ENCODE measurements around the gene DNAH3.

The DNAH3 gene

DNA sequence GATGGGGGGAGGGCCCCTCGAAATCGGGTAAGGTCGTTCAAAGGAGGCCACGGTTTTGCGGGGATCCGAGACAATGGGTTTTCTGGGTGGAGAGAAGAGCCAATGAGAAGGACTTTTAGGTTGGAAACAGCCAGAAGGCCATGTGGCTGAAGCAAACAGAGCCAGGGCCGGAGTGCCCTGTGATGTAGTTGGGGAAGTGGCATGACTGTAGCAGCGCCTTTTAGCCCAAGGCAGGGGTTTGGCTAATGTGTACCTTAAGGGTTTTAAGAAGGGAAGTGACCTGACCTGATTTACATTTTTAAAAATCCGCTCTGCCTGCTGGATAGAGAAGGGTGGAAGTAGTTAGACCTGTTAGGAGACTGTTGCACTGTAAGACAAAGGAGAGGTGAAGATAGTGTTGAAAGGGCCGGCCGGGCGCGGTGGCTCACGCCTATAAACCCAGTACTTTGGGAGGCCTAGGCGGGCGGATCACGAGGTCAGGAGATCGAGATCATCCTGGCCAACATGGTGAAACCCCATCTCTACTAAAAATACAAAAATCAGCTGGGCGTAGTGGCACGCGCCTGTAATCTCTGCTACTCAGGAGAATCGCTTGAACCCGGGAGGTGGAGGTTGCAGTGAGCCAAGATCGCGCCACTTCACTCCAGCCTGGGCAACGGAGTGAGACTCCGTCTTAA, 249.1 kb downstream of the DNAH3 start:
- DNase-seq, result no peak

DNA sequence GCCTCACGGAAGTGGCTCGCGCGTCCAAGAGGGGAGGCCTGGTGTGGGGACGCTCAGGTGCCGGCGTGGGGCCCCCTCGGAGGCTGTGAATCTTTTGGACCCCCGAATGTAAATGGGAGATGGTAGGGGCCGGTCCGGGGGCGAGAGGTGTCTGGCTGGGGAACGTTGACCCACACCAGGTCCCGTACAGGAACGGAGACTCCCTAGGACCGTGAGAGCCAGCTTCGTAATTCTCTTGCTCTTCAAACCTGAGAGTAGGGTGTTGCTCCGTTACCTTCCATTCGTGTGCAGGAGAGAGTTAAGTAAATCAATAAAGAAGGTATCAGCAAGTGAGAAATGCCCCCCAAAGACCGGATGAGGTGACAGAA, 249.6 kb downstream of the DNAH3 start:
- no peak for DNase-seq

DNA sequence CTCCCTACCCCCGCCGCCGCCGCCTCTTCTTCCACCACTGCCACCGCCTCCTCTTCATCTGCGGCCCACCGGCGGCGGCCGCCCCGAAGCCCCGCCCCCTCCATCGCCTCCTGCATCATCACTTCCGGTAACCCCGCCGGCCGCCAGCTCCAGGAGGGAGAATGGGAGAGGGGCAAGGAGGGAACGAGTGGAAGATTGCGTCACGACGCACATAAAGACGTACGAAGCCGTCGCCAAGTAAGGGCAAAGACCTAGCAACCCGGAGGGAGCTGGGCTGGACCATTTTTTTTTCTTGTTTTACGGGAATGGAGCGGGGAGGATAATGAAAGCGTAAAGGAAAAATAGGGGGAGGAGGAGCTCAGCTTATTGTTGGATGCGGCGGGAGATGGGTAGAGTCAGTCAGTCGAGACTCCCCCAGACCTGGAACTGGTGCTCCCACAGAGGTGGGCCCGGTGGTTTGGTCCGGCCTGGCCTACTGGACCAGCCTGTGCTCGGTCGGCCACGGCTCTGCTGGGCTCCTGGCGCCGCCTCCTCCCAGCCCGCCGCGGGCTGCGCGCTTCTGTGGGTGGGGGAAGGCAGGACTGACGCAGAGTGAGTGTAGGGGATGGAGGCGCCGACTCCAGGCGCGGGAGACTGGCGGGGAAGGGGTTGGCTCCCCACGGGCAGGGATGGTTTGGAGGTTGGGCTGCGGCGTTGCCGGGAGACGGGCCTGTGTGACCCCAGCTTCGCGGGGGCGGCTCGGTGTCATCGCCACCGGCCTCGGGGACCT, 250.2 kb downstream of the DNAH3 start, which contains the start of the genes DCUN1D3 and LYRM1:
Gene DCUN1D3 (minus strand): TSS at position 60 of the 769 bp plus-strand sequence. CDS start 37,820 bp downstream, outside the sequence.
Gene LYRM1 (plus strand): TSS at position 473 of the 769 bp plus-strand sequence. CDS start 14,785 bp downstream, outside the sequence.
- peak; percentile 86 for DNase-seq

DNA sequence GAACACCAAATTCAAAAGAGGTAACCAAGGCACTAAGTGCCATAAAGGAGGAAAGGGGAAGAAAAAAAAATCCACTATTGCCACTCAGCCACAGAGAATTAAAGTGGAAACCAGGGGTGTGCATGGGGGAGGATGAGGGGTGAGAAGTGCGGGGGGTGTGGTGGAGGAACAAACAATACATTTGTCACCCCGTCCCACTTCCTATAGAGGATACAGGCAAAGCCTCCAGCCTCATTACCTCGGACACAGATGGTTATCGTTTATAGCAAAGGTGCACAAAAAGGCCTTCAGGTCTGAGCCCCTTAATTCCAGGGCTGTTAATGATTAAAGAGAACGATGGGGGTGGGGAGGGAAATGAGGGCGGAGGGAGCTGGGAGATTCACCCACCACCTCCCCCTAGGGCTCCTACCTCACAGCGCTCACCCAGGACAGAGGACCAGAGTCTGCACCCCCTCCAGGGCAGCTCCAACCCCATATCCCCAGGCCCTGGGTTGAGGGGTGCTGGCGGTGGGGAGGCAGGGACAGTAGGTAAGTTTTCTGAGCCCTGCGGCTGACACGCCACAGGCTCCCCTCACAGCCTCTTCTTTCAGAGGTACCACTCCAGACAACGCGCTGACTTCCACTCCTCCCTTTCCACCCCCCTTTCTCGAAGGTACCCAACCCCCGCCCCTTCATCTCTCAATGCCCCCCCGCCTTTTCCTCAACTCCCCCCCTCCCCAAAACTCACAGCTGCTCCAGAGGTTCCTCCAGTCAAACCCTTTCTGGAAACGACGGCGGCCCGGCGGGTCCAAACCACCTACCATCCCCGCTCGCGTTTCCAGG, 251.0 kb downstream of the DNAH3 start:
- no peak for DNase-seq

DNA sequence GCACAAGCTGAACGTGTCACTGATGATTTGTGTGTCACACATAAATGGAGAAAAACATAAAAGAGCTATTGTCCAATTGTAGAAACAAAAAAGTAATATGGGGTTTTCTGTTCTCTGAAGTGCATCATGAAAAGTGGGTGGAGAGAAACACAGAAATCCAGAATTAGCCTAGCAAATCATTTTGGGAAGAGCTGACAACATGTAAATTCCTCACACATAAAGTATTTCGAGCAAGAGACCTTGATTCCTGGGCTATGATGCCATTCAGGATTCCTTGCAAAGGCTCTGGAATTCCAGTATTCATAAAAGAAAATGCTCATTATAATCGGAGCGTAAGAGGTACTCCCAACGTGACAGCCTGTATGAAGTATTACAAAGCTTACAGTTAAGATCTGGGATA, 251.6 kb downstream of the DNAH3 start:
- DNase-seq, result no peak

DNA sequence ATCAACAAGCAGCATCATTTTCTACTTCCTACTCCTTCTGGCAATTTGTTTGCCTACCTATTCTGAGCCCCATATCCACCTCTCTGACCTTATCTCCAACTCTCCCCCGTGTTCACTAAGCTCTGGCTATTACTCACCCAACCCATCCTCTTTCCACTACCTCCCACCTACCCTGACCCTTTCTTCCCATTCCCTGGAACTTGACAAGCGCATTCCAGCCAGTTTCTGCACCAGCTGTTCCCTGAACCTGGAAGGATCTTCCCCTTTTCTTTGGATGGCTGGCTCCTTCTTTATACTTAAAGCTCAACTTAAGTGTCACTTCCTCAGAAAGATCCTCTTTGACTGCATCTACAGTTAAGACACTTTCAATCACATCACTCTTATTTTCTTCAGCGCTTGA, 252.7 kb downstream of the DNAH3 start:
- DNase-seq, result no peak

DNA sequence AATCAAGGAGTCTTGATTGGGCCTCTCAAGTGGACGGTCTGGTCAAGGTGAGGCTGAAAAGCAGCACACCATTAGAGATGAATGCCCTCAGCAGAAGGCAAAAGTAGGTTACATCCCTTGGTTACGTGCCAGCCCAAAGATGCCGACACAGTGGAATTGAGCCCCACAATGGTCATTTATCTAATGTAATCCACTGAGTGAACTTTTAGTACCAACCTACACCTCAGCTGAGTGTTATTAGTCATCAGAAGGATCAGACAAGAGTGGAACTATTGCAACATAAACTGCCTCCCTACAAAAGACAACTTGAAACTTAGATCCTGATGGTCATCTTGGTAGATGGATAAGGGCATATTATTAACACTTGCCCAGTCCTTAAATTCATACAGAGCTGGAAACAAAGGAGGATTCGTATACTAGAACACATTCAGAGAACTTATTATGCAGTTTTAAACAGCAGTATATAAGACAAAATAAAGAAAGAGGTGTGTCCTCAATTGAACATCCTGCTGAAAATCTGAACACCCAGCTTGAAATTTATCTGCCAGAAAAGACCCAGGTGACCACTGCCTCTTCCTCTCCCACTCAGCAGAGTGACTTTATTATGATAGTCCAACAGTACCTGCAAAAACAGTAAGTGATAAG, 253.3 kb downstream of the DNAH3 start:
- DNase-seq, result no peak

DNA sequence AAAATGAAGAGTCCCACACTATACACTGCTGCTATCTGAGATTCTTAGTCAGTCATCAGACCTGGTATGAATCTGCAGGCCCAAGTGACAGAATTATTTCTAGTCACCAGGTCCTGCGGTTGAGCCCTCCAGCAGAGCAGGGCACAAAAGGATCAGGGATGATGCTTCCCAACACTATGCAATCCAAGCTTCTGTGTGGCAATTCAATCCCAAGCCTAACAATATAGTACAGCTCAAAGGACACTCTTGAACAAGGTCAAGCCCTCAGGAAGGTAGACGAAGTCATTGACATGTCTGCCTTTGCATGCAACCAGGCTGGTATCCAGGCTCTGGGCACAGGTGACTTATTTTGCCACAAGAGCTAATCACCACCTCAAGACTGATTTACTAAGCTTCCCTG, 256.3 kb downstream of the DNAH3 start:
- no peak for DNase-seq

DNA sequence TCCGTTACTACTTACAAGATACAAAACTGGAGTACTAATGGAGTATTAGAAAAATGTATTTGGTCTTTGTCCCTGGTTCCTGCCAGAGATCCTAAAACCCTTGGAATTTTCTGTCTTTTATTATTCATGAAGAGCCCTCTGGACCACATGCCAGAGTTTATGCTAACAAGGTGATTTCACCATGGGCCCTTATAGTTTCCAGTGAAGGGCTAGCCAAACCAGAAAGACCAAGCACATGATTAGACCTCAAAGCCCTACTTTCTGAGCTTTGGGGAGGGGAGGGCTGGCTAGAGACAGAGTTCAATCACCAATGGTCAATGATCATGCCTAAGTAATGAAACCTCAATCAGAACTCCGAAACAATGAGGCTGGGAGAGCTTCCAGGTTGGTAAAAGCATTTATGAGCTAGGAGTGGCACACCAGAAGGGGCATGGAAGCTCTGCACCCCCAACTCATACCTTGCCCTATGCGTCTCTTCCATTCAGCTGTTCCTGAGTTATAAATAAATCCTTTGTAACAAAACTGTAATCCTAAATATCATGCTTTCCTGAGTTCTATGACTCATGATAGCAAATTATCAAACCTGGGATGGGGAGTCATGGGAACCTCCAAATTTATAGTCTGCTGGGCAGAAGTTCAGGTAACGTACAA, 260.9 kb downstream of the DNAH3 start:
- no peak for DNase-seq

DNA sequence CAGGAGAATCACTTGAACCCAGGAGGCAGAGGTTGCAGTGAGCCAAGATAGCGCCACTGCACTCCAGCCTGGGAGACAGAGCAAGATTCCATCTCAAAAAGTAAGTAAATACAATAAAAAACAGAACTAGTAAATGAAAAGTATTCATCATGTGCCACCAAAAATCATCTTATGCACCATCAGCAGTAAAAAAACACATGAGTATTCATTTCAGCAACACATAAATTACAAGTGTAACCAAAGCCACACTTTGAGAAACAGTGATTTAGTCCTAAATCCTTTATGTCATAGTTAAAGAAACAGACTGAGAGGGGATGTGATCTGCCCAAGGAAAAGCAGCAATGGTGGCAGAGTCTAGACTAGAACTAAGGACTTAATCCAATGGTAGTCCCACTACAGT, 263.4 kb downstream of the DNAH3 start:
- no peak for DNase-seq

DNA sequence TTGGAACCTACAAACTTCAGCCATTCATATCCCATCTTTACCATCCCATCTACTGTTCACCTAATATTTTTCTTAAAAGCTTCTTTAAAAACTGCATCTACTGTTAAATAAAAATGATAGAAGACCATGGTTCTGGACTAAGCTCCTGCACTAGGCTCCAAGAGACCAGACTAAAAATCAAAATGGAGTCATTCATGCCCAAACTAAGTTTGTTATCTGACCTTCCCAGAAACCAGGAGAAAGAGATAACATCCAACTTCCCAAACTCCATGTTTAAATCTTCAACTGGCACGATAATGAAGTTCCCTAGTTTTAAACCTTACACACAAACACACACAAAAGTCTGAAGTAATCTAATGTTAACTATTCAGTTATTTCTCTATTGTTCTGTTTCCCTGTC, 264.3 kb downstream of the DNAH3 start:
- DNase-seq, result no peak

DNA sequence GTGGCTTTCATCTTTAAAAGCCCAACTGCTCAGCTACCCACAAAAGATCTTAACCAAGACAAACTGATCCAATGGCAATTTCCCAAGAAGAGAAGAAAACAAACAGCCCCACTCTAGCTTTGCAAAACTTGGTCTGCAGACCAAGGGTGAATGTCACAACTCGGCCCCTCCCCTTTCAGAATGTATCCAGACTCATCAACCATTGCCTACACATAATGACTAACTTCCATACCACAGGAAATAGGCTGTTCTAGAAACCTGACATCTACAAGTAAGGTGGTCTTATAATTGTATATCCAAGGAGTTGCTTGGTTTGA, 266.4 kb downstream of the DNAH3 start:
- DNase-seq, result no peak

DNA sequence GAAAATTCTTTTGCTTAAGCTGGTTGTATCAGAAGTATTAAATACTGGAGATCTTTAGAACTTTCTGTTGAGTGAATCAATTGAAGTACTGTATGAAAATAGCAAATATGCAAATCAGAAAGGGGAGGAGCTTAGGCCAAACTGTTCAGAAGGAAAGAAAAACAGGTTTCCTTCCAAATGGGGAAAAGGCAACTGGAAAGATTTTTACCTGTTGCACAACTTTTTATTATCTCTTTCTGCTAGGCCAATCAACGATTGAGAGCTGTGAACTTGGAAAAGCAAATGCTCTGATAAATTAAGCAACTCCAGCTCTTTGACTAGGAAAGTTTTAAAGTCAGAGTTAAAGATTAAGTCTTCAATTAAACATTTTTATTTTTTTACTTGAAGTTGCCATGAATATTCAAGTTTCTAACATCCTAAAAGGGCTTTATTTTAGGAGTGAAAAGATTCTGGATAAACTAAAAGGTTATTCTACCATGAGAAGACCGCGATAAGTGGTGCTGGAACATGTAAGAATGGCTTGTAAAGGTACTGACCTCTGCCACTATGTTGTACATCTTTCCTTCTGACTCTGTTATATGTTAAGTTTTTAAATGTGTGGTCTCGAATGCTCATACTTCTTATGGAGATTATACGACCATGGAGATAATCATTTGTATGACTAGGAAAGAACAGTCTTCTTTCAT, 266.9 kb downstream of the DNAH3 start:
- no peak for DNase-seq
